Measurements from ENCODE around the gene RNF222.

DNA sequence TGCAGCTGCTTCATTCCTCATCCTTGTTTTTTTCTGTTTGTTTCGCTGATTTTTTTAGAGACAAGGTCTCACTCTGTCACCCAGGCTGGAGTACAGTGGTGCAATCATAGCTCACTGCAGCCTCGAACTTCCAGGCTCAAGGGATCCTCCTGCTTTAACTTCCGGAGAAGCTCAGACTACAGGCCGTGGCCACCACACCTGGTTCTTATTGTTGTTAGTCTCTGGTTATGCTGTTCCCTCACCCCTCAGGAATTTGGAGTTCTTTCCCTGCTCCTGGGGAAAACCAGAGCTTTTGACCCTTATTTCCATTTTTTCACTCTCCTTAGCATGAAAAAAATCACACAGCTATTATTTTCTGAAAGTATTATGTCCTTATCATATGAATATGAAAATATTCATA is 56.2 kb downstream of the RNF222 start:
- no peak for TF ChIP-seq NFYB (IDR thresholded peaks at IDR 0.05; ENCODE audit: insufficient read depth, low read depth, low read length)
- TF ChIP-seq, protein P1, sequence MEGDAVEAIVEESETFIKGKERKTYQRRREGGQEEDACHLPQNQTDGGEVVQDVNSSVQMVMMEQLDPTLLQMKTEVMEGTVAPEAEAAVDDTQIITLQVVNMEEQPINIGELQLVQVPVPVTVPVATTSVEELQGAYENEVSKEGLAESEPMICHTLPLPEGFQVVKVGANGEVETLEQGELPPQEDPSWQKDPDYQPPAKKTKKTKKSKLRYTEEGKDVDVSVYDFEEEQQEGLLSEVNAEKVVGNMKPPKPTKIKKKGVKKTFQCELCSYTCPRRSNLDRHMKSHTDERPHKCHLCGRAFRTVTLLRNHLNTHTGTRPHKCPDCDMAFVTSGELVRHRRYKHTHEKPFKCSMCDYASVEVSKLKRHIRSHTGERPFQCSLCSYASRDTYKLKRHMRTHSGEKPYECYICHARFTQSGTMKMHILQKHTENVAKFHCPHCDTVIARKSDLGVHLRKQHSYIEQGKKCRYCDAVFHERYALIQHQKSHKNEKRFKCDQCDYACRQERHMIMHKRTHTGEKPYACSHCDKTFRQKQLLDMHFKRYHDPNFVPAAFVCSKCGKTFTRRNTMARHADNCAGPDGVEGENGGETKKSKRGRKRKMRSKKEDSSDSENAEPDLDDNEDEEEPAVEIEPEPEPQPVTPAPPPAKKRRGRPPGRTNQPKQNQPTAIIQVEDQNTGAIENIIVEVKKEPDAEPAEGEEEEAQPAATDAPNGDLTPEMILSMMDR (IDR thresholded peaks at IDR 0.05 in 2 of 3, conservative IDR thresholded peaks at IDR 0.05 in 1 of 3; ENCODE audit: control insufficient read depth in 2 of 3, extremely low read depth in 1 of 3, insufficient read depth in 1 of 3, low read depth in 3 of 3, low read length in 3 of 3): no peak
- no peak for TF ChIP-seq GATAD2B (conservative IDR thresholded peaks at IDR 0.05; ENCODE audit: low read depth)
- TF ChIP-seq FOXM1 (IDR thresholded peaks at IDR 0.05; ENCODE audit: low read depth, low read length): no peak
- TF ChIP-seq LARP7 (IDR thresholded peaks at IDR 0.05): no peak
- TF ChIP-seq, protein P2, sequence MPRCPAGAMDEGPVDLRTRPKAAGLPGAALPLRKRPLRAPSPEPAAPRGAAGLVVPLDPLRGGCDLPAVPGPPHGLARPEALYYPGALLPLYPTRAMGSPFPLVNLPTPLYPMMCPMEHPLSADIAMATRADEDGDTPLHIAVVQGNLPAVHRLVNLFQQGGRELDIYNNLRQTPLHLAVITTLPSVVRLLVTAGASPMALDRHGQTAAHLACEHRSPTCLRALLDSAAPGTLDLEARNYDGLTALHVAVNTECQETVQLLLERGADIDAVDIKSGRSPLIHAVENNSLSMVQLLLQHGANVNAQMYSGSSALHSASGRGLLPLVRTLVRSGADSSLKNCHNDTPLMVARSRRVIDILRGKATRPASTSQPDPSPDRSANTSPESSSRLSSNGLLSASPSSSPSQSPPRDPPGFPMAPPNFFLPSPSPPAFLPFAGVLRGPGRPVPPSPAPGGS (IDR thresholded peaks at IDR 0.05; ENCODE audit: borderline replicate concordance, insufficient read depth, low read depth, low read length, poor library complexity, severe bottlenecking): no peak
- TF ChIP-seq RAD21 (IDR thresholded peaks at IDR 0.05; ENCODE audit: insufficient read depth, low read depth, low read length): no peak
- TF ChIP-seq POLR2AphosphoS5 (IDR thresholded peaks at IDR 0.05; ENCODE audit: low read length): no peak
- no peak for TF ChIP-seq EP300 (IDR thresholded peaks at IDR 0.05; ENCODE audit: borderline replicate concordance in 1 of 2, control insufficient read depth in 1 of 2, low read depth in 2 of 2, low read length in 2 of 2)
- no peak for TF ChIP-seq SP1 (IDR thresholded peaks at IDR 0.05; ENCODE audit: low read depth, low read length)
- no peak for TF ChIP-seq YY1 (IDR thresholded peaks at IDR 0.05; ENCODE audit: low read depth, low read length)
- no peak for TF ChIP-seq ZZZ3 (IDR thresholded peaks at IDR 0.05; ENCODE audit: control insufficient read depth, insufficient read length, low read depth)
